Prostate gland (tissue), 2 donors: ENCODE results near the gene CPA5.

Experiments
- CTCF ChIP-seq, 4 experiments: fragments of 200-600 bp in 2 of 4; fragments of 450-650 bp in 2 of 4; sonication (generic) in 2 of 4; IDR thresholded peaks; 1 replicate in 3 of 4; 2 replicates in 1 of 4; pipeline ENCODE4 v1.5.1; 2016 to 2019; ENCODE audit warnings: antibody characterized with exemption in 4 of 4, mild to moderate bottlenecking in 2 of 4, moderate library complexity in 2 of 4
- POLR2A ChIP-seq: fragments of 450-650 bp; IDR thresholded peaks from one replicate; pipeline ENCODE4 v1.6.1; 2016; ENCODE audit warnings: antibody characterized with exemption, mild to moderate bottlenecking
- POLR2AphosphoS5 ChIP-seq: sonication (generic); formaldehyde crosslinking; IDR thresholded peaks from one replicate; pipeline ENCODE4 v1.6.1; 2017; ENCODE audit warnings: antibody characterized with exemption

- TF ChIP-seq POLR2AphosphoS5 = no peak
- no peak for TF ChIP-seq POLR2A
- TF ChIP-seq CTCF (IDR thresholded peaks at IDR 0.05) = no peak
Observed at GRCh38 chr7:130377178-130377577, 32.6 kb downstream of the CPA5 start.
